Neutrophil (primary cell): ENCODE data around the gene GPRIN1.

Experiments
- H3K27ac ChIP-seq: fragments of 200-600 bp; sonication (generic); 2 replicates; pipeline ENCODE4 v1.5.1; 2016; ENCODE audit warnings: mild to moderate bottlenecking, moderate library complexity
- H3K27me3 ChIP-seq: fragments of 200-600 bp; sonication (generic); 2 replicates; pipeline ENCODE4 v1.6.0; 2016; ENCODE audit warnings: mild to moderate bottlenecking
- H3K36me3 ChIP-seq: fragments of 200-600 bp; sonication (generic); 2 replicates; pipeline ENCODE4 v1.5.1; 2017
- H3K4me1 ChIP-seq, 2 experiments: fragments of 200-600 bp in 1 of 2; sonication (generic) in 1 of 2; 1 replicate in 1 of 2; 2 replicates in 1 of 2; pipeline versions ENCODE4 v1.5.1 to v1.6.1; 2013 to 2016; ENCODE audit warnings: low read depth in 1 of 2, low read length in 1 of 2, mild to moderate bottlenecking in 1 of 2, moderate library complexity in 1 of 2; ENCODE audit not compliant: control insufficient read depth in 1 of 2, insufficient read depth in 1 of 2
- H3K4me3 ChIP-seq, 2 experiments: fragments of 200-600 bp in 1 of 2; sonication (generic) in 1 of 2; 1 replicate in 1 of 2; 2 replicates in 1 of 2; pipeline ENCODE4 v1.5.1; 2013 to 2016; ENCODE audit warnings: low read depth in 1 of 2, low read length in 1 of 2, mild to moderate bottlenecking in 1 of 2, moderate library complexity in 1 of 2
- H3K9me3 ChIP-seq: fragments of 200-600 bp; sonication (generic); 2 replicates; pipeline ENCODE4 v1.5.1; 2016
- TF ChIP-seq, protein P1 (sequence below): fragments of 200-600 bp; sonication (generic); IDR thresholded peaks from 2 replicates; pipeline ENCODE4 v1.5.1; 2016; ENCODE audit warnings: antibody characterized with exemption

GPRIN1 gene

DNA sequence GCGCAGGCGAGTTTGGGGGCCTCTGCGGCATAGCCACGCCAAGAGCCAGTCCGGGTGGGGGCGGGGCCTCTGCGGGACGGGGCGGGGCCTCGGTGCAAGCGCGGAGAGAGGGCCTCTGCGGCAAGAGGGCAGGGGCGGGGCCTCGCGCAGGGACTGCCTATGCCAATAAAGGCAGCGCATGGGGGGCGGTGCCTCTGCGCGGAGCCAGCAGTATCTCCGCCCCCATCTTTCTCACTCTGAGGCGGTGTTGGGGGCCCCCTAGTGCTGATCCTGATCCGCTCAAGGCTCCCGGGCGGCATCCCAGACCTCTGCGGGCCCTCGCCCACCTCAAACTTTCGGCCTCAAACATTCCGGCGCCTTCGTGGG is 9.2 kb upstream of the GPRIN1 start:
- peaks cover 96% of the 10 kb centered on the region for H3K27me3 ChIP-seq
- H3K27ac ChIP-seq, result no peak overlapping the region
- no peak overlapping the region for H3K4me3 ChIP-seq
- no peaks in the 10 kb centered on the region for H3K36me3 ChIP-seq
- H3K9me3 ChIP-seq, result no peaks in the 10 kb centered on the region
- H3K4me1 ChIP-seq, result peaks cover 0 to 12% of the 10 kb centered on the region in 2 experiments
- TF ChIP-seq, protein P1, sequence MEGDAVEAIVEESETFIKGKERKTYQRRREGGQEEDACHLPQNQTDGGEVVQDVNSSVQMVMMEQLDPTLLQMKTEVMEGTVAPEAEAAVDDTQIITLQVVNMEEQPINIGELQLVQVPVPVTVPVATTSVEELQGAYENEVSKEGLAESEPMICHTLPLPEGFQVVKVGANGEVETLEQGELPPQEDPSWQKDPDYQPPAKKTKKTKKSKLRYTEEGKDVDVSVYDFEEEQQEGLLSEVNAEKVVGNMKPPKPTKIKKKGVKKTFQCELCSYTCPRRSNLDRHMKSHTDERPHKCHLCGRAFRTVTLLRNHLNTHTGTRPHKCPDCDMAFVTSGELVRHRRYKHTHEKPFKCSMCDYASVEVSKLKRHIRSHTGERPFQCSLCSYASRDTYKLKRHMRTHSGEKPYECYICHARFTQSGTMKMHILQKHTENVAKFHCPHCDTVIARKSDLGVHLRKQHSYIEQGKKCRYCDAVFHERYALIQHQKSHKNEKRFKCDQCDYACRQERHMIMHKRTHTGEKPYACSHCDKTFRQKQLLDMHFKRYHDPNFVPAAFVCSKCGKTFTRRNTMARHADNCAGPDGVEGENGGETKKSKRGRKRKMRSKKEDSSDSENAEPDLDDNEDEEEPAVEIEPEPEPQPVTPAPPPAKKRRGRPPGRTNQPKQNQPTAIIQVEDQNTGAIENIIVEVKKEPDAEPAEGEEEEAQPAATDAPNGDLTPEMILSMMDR, result no peak

DNA sequence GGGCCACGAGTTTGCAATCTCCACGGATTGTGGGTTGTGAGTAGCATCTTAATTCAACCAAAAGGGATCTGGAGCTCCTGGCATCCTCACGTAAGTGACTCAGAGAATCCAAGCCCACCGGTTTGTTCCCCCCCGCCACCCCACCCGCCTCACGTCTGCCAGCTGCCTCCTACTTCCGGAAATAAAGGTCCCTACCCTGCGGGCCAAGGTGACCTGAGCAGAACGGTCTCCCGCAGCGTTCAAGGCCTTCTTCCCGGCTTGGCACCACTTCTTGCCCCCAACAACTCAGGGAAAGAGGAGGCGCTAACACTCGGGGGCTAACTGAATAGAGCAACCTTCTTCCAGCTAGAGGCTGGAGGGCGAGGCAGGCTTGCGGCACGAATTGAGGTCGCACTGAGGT is 8.8 kb upstream of the GPRIN1 start:
- TF ChIP-seq, protein P1, result no peak
- peaks cover 0 to 12% of the 10 kb centered on the region in 2 experiments for H3K4me1 ChIP-seq
- H3K27ac ChIP-seq, result no peak overlapping the region
- no peaks in the 10 kb centered on the region for H3K36me3 ChIP-seq
- peaks cover 96% of the 10 kb centered on the region for H3K27me3 ChIP-seq
- H3K9me3 ChIP-seq, result no peaks in the 10 kb centered on the region
- H3K4me3 ChIP-seq, result no peak overlapping the region

DNA sequence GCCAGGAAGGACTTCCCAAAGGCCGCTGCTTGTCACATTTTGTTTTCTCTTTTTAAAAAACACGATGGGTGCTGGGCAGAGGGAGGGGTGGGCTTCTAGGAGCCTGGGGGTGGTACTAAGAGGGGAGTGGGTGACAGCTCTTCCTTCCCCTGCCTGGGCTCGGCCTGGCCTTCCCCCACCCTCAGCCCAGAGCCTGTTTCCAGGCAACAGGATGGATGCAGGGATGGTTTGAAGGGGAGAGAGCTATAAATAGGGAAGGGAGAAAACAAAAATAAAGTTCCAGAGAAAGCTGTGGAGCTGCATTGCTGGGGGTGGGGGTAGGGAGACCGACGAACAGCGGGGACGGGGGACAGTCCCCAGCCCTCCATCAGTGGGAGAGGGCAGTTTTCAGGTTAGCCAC is 6.6 kb upstream of the GPRIN1 start:
- Histone ChIP-seq H3K9me3 (no peaks in the 10 kb centered on the region), H3K36me3 (no peaks in the 10 kb centered on the region), H3K4me3 (no peak overlapping the region), H3K27ac (no peak overlapping the region), H3K4me1 (peaks cover 0 to 12% of the 10 kb centered on the region in 2 experiments), H3K27me3 (peaks cover 99% of the 10 kb centered on the region)
- TF ChIP-seq, protein P1, result no peak

DNA sequence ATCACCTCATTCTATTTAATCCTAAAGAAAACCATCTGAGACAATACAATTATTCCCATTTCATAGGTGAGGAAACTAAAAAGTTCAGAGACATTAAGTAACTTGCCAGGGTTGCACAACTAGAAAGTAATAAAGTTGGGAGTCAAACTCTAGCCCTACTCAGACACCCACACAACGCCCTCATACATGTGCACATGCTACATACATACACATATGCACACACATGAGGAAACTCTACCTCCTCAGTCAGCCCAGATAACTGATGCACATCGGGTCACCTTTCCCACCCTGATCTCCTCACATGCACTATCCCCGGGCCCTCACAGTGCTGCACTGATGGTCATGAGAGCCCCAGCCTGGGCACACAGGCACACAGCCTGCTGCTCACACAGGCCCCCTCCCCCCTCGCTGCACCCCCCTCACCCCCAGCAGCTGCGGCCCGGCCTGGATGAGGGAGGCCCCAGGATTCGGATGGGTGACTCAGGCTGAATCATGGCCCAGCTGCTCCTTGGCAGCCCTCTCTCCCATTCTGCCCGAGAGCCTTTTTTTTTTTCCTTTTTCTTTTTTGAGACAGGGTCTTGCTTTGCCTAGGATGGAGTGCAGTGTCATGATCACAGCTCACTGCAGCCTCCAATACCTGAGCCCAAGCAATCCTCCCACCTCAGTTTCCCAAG is 5.0 kb upstream of the GPRIN1 start:
- TF ChIP-seq, protein P1, result no peak
- Histone ChIP-seq H3K9me3 (no peaks in the 10 kb centered on the region), H3K4me1 (peaks cover 0 to 16% of the 10 kb centered on the region in 2 experiments), H3K36me3 (no peaks in the 10 kb centered on the region), H3K4me3 (no peak overlapping the region), H3K27ac (no peak overlapping the region), H3K27me3 (peaks cover 99% of the 10 kb centered on the region)

DNA sequence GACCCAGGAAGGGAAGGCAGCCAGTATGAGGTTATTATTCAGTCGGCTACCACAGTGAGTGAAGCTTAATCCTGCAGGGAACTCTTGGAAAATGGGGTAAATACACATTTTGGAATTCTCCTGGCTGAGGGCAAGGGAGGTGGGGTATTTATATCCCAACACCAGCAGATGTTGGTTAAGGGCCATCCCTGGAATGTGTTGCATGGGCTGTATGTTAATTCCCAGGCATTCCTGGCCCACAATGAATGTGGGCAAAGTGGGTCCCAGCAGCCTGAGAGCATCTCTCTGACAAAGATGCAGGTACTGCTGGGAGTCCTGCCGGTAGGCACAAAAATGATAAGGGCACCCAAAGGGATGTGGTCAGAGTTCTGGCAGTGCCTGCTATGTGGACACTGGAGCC is 2.9 kb upstream of the GPRIN1 start:
- TF ChIP-seq, protein P1, result no peak
- Histone ChIP-seq H3K27ac (no peak overlapping the region), H3K9me3 (no peaks in the 10 kb centered on the region), H3K4me1 (peaks cover 0 to 10% of the 10 kb centered on the region in 2 experiments), H3K36me3 (no peaks in the 10 kb centered on the region), H3K27me3 (peaks cover 99% of the 10 kb centered on the region), H3K4me3 (no peak overlapping the region)
